SK-N-SH (cell line): ENCODE measurements around the gene DLX2. TPM values are rescaled to one million over a fixed set of nuclear protein-coding genes. Genes with fewer than 3 reads are reported as not detected.
A peak's percentile ranks its signal among the peaks of the same experiment; 100 is the strongest.

ENCODE experiments used
- CTCF ChIA-PET: fragments of 300-600, 350-600 bp; formaldehyde crosslinking; extraction: SDS; loops from one replicate; lab custom pipeline; 2021; lab: Yijun Ruan, JAX
- POLR2A ChIA-PET: fragments of 350-600 bp; sonication (Branson Sonifier 250); formaldehyde crosslinking; extraction: SDS; loops from one replicate; lab custom pipeline; 2020; ENCODE audit warnings: antibody characterized with exemption, inconsistent platforms; lab: Yijun Ruan, JAX
- DNase-seq: peaks from one replicate; pipeline ENCODE4 v3.0.0; 2012
- H2AFZ ChIP-seq: fragments of 200-600 bp; sonication (generic); 2 replicates; pipeline ENCODE4 v1.8.1; 2016; ENCODE audit warnings: antibody characterized with exemption, mild to moderate bottlenecking, low read depth
- H3F3A ChIP-seq: fragments of 200-600 bp; sonication (generic); replicated peaks from 2 replicates; pipeline ENCODE3; 2016; ENCODE audit warnings: antibody characterized with exemption, mild to moderate bottlenecking; ENCODE audit not compliant: insufficient read depth
- H3K27ac ChIP-seq, 2 experiments: fragments of 200-500 bp in 1 of 2; fragments of 200-600 bp in 1 of 2; sonication (Bioruptor generic) in 1 of 2; sonication (generic), shearing (Covaris generic) in 1 of 2; 2 replicates each; pipeline versions ENCODE4 v1.5.1 to v1.6.1; 2014 to 2016; ENCODE audit warnings: low read depth in 2 of 2, inconsistent platforms in 1 of 2, low read length in 1 of 2, mild to moderate bottlenecking in 1 of 2, mixed read lengths in 1 of 2
- H3K27me3 ChIP-seq: fragments of 200-600 bp; sonication (generic), shearing (Covaris generic); 2 replicates; pipeline ENCODE4 v1.6.1; 2016; ENCODE audit warnings: mixed run types; ENCODE audit not compliant: insufficient read depth
- H3K36me3 ChIP-seq, 2 experiments: fragments of 200-500 bp in 1 of 2; fragments of 200-600 bp in 1 of 2; sonication (Bioruptor generic) in 1 of 2; sonication (generic) in 1 of 2; replicated peaks in 1 of 2; 2 replicates each; pipeline versions ENCODE3 to v1.5.1; 2014 to 2016; ENCODE audit warnings: low read length in 1 of 2, mild to moderate bottlenecking in 1 of 2; ENCODE audit not compliant: insufficient read depth in 2 of 2, control insufficient read depth in 1 of 2
- H3K4me1 ChIP-seq, 2 experiments: fragments of 200-500 bp in 1 of 2; fragments of 200-600 bp in 1 of 2; sonication (Bioruptor generic) in 1 of 2; sonication (generic), shearing (Covaris generic) in 1 of 2; 2 replicates each; pipeline versions ENCODE4 v1.5.1 to v1.6.1; 2014 to 2016; ENCODE audit warnings: low read depth in 1 of 2, low read length in 1 of 2, mixed run types in 1 of 2; ENCODE audit not compliant: insufficient read depth in 2 of 2, control insufficient read depth in 1 of 2
- H3K4me2 ChIP-seq: fragments of 200-600 bp; sonication (generic), shearing (Covaris generic); 2 replicates; pipeline ENCODE4 v1.6.1; 2017; ENCODE audit warnings: mixed run types
- H3K4me3 ChIP-seq, 2 experiments: fragments of 200-500 bp in 1 of 2; fragments of 200-600 bp in 1 of 2; sonication (Bioruptor generic) in 1 of 2; sonication (generic), shearing (Covaris generic) in 1 of 2; 2 replicates each; pipeline versions ENCODE4 v1.5.1 to v1.8.1; 2014 to 2016; ENCODE audit warnings: low read depth in 2 of 2, inconsistent platforms in 1 of 2, low read length in 1 of 2, mild to moderate bottlenecking in 1 of 2, mixed read lengths in 1 of 2, moderate library complexity in 1 of 2
- H3K79me2 ChIP-seq: fragments of 200-600 bp; sonication (generic); 2 replicates; pipeline ENCODE4 v1.8.1; 2017; ENCODE audit warnings: mild to moderate bottlenecking; ENCODE audit not compliant: insufficient read depth
- H3K9ac ChIP-seq: fragments of 200-600 bp; sonication (generic); 2 replicates; pipeline ENCODE4 v1.6.1; 2017; ENCODE audit warnings: mixed run types
- H3K9me2 ChIP-seq: fragments of 200-600 bp; sonication (generic); 2 replicates; pipeline ENCODE4 v1.6.1; 2017; ENCODE audit warnings: mixed run types
- H3K9me3 ChIP-seq: fragments of 200-600 bp; sonication (generic); 2 replicates; pipeline ENCODE4 v1.6.1; 2017; ENCODE audit warnings: mixed run types, mild to moderate bottlenecking, moderate library complexity
- H4K20me1 ChIP-seq: fragments of 200-600 bp; sonication (generic); 2 replicates; pipeline ENCODE4 v1.6.1; 2017; ENCODE audit warnings: mild to moderate bottlenecking, mixed run types; ENCODE audit not compliant: insufficient read depth
- CHD2 ChIP-seq: fragments of 150-350 bp; IDR thresholded peaks from 2 replicates; pipeline ENCODE4 v1.6.1; 2018; ENCODE audit warnings: low read length; ENCODE audit not compliant: partially characterized antibody
- EZH2phosphoT487 ChIP-seq: fragments of 200-600 bp; sonication (generic); IDR thresholded peaks from 2 replicates; pipeline ENCODE4 v1.6.1; 2017; ENCODE audit warnings: low read depth, mixed run types, mild to moderate bottlenecking, antibody characterized with exemption, moderate library complexity, borderline replicate concordance
- FOXM1 ChIP-seq: IDR thresholded peaks from 2 replicates; pipeline ENCODE4 v1.4.0; 2012; ENCODE audit warnings: low read depth, mild to moderate bottlenecking
- GATA2 ChIP-seq: sonication (generic); formaldehyde crosslinking; IDR thresholded peaks from 2 replicates; pipeline ENCODE4 v1.5.0; 2020; ENCODE audit warnings: mild to moderate bottlenecking, missing genetic modification reagents
- MEF2A ChIP-seq: IDR thresholded peaks from 2 replicates; pipeline ENCODE4 v1.4.0; 2012; ENCODE audit warnings: low read depth, borderline replicate concordance
- MXI1 ChIP-seq: IDR thresholded peaks from 2 replicates; pipeline ENCODE4 v1.6.1; 2012; ENCODE audit warnings: mild to moderate bottlenecking, low read depth, low read length, improper control_type of control experiment
- NFIC ChIP-seq: IDR thresholded peaks from 2 replicates; pipeline ENCODE4 v1.4.0; 2012; ENCODE audit warnings: borderline replicate concordance
- POLR2AphosphoS5 ChIP-seq: IDR thresholded peaks from 2 replicates; pipeline ENCODE4 v1.6.1; 2012; ENCODE audit warnings: low read depth, low read length
- RCOR1 ChIP-seq: fragments of 150-350 bp; IDR thresholded peaks from 2 replicates; pipeline ENCODE4 v1.6.1; 2017; ENCODE audit warnings: antibody characterized with exemption, low read length
- WGBS: methylation state at CpG from one replicate; pipeline ENCODE4 v1.1.6; 2017; ENCODE audit warnings: low lambda C conversion rate; 5-methylcytosine and 5-hydroxymethylcytosine counted together
- polyA plus RNA-seq, 3 experiments: library from polyadenylated mRNA; depleted of rRNA; stranded (reverse); fragments of >200 nt; gene quantifications; 2 replicates each; pipeline ENCODE4 v1.2.3, GENCODE V29; 2012
- TF ChIP-seq, protein P1 (sequence below): IDR thresholded peaks from 2 replicates; pipeline ENCODE4 v1.4.0; 2012; ENCODE audit warnings: low read depth
- TF ChIP-seq, protein P2 (sequence below): fragments of 200-600 bp; sonication (generic); IDR thresholded peaks from 2 replicates; pipeline ENCODE4 v1.6.1; 2017; ENCODE audit warnings: antibody characterized with exemption, mild to moderate bottlenecking, moderate library complexity
- TF ChIP-seq, protein P3 (sequence below): IDR thresholded peaks from 2 replicates; pipeline ENCODE4 v1.6.1; 2012; ENCODE audit warnings: mild to moderate bottlenecking, low read depth, low read length, moderate library complexity
- TF ChIP-seq, protein P4 (sequence below): fragments of 150-350 bp; IDR thresholded peaks from 2 replicates; pipeline ENCODE4 v1.6.1; 2016; ENCODE audit warnings: mild to moderate bottlenecking, low read depth, low read length
- TF ChIP-seq, protein P5 (sequence below): IDR thresholded peaks from 2 replicates; pipeline ENCODE4 v1.4.0; 2012; ENCODE audit warnings: low read depth, borderline replicate concordance

Gene DLX2
- polyA plus RNA-seq, 1 of the 3 experiments (the other 2 are of a cell fraction), result 0.02 TPM

DNA sequence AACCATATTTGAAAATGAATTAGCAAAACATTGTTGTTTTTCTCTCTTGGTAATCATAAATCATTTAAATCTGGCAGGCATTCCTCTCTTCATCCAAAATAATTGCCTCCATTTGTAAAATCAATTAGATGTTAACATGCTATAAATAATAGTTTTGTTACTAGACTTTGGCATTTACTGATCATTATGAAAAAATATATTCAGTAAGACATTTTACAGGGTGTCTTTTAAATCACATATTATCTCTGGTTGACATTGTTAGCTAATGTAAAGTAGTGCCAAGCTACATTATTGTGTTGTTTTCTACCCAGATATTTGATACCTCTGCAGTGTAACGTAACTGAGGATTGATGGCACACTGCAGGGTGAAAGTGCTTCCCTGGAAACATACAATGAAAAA lies 49.2 kb downstream of the DLX2 start:
- CTCF ChIA-PET, result interaction anchor here (1.4 kb wide), 1 partner anchor 49 kb away, joined by 4 read pairs; the partner anchor contains the start of gene DLX2
- 88% methylated on average over 1 of the region's 1 CpG for WGBS

DNA sequence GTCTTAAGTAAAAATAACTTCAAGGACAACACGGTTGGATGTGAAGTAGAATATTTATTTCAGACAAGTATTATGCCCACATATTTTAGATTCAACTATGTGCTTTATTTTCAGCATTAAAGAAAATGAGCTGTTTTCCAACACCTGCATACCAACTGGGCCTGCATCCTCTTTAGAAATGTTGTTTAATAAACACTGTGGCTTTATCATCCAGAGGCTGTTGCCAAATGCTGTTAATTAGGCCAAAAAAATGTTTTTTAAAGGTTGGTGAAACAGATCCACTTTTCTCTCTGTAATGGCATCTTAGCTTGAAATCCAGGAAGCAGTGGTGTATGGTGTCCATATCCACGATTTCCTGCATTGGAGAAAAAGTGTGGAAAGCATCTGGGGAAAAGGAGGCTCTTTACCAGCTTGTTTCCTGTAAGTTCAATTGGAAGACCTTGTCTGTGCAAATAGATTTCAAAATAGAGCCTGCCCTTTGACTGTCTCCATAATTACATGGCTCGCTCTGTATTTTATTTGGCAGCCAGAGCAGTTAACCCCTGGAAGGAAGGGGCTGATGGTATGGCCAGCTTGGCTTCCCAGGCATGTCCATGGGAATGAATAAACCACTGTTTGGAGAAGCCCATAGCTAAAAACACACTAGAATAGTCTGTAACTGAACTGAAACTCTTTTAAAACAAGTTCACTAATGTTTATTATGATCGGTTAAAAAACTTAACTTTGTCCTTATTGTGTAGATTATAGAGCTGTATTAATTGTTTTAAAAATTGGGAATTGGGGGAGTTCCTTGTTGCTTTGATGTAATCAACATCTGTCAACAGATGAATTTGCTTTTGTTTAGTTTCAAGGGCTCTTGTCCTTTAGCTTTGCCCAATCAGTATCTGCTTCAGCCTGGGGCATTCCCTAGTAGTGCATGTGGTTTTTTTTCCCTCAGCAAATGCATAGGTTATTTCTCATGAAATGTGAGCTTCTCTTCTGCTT lies 50.4 kb downstream of the DLX2 start:
- no peak for TF ChIP-seq POLR2AphosphoS5
- TF ChIP-seq, protein P1, sequence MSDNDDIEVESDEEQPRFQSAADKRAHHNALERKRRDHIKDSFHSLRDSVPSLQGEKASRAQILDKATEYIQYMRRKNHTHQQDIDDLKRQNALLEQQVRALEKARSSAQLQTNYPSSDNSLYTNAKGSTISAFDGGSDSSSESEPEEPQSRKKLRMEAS, result no peak
- TF ChIP-seq, protein P2, sequence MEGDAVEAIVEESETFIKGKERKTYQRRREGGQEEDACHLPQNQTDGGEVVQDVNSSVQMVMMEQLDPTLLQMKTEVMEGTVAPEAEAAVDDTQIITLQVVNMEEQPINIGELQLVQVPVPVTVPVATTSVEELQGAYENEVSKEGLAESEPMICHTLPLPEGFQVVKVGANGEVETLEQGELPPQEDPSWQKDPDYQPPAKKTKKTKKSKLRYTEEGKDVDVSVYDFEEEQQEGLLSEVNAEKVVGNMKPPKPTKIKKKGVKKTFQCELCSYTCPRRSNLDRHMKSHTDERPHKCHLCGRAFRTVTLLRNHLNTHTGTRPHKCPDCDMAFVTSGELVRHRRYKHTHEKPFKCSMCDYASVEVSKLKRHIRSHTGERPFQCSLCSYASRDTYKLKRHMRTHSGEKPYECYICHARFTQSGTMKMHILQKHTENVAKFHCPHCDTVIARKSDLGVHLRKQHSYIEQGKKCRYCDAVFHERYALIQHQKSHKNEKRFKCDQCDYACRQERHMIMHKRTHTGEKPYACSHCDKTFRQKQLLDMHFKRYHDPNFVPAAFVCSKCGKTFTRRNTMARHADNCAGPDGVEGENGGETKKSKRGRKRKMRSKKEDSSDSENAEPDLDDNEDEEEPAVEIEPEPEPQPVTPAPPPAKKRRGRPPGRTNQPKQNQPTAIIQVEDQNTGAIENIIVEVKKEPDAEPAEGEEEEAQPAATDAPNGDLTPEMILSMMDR, result no peak
- no peak for TF ChIP-seq GATA2 (CRISPR knock-in tag)
- TF ChIP-seq MEF2A, result no peak
- TF ChIP-seq EZH2phosphoT487, result no peak
- no peak for TF ChIP-seq CHD2
- TF ChIP-seq, protein P3, sequence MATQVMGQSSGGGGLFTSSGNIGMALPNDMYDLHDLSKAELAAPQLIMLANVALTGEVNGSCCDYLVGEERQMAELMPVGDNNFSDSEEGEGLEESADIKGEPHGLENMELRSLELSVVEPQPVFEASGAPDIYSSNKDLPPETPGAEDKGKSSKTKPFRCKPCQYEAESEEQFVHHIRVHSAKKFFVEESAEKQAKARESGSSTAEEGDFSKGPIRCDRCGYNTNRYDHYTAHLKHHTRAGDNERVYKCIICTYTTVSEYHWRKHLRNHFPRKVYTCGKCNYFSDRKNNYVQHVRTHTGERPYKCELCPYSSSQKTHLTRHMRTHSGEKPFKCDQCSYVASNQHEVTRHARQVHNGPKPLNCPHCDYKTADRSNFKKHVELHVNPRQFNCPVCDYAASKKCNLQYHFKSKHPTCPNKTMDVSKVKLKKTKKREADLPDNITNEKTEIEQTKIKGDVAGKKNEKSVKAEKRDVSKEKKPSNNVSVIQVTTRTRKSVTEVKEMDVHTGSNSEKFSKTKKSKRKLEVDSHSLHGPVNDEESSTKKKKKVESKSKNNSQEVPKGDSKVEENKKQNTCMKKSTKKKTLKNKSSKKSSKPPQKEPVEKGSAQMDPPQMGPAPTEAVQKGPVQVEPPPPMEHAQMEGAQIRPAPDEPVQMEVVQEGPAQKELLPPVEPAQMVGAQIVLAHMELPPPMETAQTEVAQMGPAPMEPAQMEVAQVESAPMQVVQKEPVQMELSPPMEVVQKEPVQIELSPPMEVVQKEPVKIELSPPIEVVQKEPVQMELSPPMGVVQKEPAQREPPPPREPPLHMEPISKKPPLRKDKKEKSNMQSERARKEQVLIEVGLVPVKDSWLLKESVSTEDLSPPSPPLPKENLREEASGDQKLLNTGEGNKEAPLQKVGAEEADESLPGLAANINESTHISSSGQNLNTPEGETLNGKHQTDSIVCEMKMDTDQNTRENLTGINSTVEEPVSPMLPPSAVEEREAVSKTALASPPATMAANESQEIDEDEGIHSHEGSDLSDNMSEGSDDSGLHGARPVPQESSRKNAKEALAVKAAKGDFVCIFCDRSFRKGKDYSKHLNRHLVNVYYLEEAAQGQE, result no peak
- TF ChIP-seq RCOR1, result no peak
- no peak for TF ChIP-seq NFIC
- TF ChIP-seq, protein P4, sequence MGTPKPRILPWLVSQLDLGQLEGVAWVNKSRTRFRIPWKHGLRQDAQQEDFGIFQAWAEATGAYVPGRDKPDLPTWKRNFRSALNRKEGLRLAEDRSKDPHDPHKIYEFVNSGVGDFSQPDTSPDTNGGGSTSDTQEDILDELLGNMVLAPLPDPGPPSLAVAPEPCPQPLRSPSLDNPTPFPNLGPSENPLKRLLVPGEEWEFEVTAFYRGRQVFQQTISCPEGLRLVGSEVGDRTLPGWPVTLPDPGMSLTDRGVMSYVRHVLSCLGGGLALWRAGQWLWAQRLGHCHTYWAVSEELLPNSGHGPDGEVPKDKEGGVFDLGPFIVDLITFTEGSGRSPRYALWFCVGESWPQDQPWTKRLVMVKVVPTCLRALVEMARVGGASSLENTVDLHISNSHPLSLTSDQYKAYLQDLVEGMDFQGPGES, result no peak
- 66% methylated on average over 4 of the region's 4 CpGs for WGBS
- Histone ChIP-seq H2AFZ (no peak overlapping the region), H3K9me2 (no peaks in the 10 kb centered on the region), H3F3A (no peaks in the 10 kb centered on the region), H3K4me2 (no peak overlapping the region), H3K4me1 (peaks cover 3 to 18% of the 10 kb centered on the region in 2 experiments; a peak in 3 of 4 replicates), H3K27ac (no peak overlapping the region), H3K36me3 (no peaks in the 10 kb centered on the region), H3K9me3 (no peaks in the 10 kb centered on the region), H3K9ac (no peak overlapping the region), H4K20me1 (no peaks in the 10 kb centered on the region), H3K4me3 (no peak overlapping the region), H3K27me3 (no peaks in the 10 kb centered on the region), H3K79me2 (no peaks in the 10 kb centered on the region)
- CTCF ChIA-PET, result interaction anchor here (0.9 to 1.4 kb wide), 4 partner anchors 9 to 346 kb away, joined by 3 to 5 read pairs (median 4); partner anchors contain the start of gene DLX2
- POLR2A ChIA-PET, result interaction anchor here (0.5 kb wide), 1 partner anchor 48 kb away, joined by 4 read pairs; no protein-coding TSS in a partner anchor
- peak; percentile 28 for DNase-seq

More for the DNA sequence above, 49.2 kb downstream of the DLX2 start:
- no peak overlapping the region for H3K27ac ChIP-seq
- no peak overlapping the region for H3K4me2 ChIP-seq
- H3K9ac ChIP-seq, result no peak overlapping the region
- H3K9me2 ChIP-seq, result no peaks in the 10 kb centered on the region
- no peak overlapping the region for H2AFZ ChIP-seq
- H4K20me1 ChIP-seq, result no peaks in the 10 kb centered on the region
- H3K36me3 ChIP-seq, result no peaks in the 10 kb centered on the region
- H3K4me3 ChIP-seq, result no peak overlapping the region
- H3K9me3 ChIP-seq, result no peaks in the 10 kb centered on the region
- no peaks in the 10 kb centered on the region for H3K79me2 ChIP-seq
- peaks cover 3 to 18% of the 10 kb centered on the region in 2 experiments; a peak in 3 of 4 replicates for H3K4me1 ChIP-seq
- POLR2A ChIA-PET, result no interaction called here
- no peaks in the 10 kb centered on the region for H3F3A ChIP-seq
- DNase-seq, result no peak
- TF ChIP-seq RCOR1, result no peak
- no peak for TF ChIP-seq MXI1
- no peak for TF ChIP-seq POLR2AphosphoS5
- TF ChIP-seq, protein P5, sequence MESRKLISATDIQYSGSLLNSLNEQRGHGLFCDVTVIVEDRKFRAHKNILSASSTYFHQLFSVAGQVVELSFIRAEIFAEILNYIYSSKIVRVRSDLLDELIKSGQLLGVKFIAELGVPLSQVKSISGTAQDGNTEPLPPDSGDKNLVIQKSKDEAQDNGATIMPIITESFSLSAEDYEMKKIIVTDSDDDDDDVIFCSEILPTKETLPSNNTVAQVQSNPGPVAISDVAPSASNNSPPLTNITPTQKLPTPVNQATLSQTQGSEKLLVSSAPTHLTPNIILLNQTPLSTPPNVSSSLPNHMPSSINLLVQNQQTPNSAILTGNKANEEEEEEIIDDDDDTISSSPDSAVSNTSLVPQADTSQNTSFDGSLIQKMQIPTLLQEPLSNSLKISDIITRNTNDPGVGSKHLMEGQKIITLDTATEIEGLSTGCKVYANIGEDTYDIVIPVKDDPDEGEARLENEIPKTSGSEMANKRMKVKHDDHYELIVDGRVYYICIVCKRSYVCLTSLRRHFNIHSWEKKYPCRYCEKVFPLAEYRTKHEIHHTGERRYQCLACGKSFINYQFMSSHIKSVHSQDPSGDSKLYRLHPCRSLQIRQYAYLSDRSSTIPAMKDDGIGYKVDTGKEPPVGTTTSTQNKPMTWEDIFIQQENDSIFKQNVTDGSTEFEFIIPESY, result no peak
- TF ChIP-seq FOXM1, result no peak
- TF ChIP-seq GATA2 (CRISPR knock-in tag), result no peak
- no peaks in the 10 kb centered on the region for H3K27me3 ChIP-seq
